ENCODE results near the gene PRKN.

- no peak for TF ChIP-seq CTCF (IDR thresholded peaks at IDR 0.05)
- no peak for TF ChIP-seq POLR2A (IDR thresholded peaks at IDR 0.05)
Measured at GRCh38 chr6:162026031-162026430, 701.5 kb downstream of the PRKN start.
